Astrocyte of the cerebellum (primary cell): Measurements from ENCODE around the gene EXD3.

Experiments used
- DNase-seq: peaks from one replicate; pipeline ENCODE4 v3.0.0-alpha.2; 2011; ENCODE audit warnings: low read depth
- H3K4me3 ChIP-seq: 2 replicates; pipeline ENCODE4 v1.5.1; 2011; ENCODE audit warnings: mild to moderate bottlenecking, low read depth, low read length, moderate library complexity
- CTCF ChIP-seq: IDR thresholded peaks from 2 replicates; pipeline ENCODE4 v1.5.1; 2012; ENCODE audit warnings: low read length, low read depth, moderate library complexity, mild to moderate bottlenecking; ENCODE audit errors: missing control alignments
- in situ Hi-C: cut with HindIII; loops from 2 replicates; pipeline ENCODE4 v1.10.0; 2017; ENCODE audit warnings: low sequenced_read_pairs

The EXD3 gene

DNA sequence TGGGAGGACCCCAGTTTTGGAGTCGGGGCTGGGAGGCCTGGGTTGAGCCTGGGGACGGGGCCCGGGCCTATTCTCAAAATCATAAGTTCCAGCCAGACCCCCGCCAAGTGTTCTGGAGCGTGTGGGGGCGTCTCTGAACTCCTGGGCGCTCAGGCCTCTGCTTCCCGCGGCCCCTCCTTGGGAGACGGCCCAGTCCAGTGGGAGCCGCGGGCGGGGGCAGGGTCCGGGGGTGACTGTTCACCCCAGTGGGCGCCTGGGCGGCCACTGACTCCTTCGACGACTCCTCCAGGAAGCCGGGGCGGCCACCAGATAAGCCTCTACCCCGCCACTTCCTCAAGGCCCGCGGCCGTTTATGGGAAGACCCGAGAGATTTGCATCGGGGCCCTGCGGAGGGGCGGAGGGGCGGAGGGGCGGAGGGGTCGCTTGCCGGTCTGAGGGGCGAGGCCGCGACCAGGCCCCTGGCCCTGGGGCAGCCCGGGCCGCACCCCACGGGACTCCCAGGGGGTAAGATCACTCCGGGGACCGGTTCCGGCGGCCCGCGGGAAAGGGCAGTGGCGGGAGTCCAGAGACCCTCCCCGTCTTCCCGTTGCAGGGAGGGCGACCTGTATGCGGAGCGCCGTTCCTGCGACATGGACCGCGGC is 144.8 kb downstream of the EXD3 start:
- H3K4me3 ChIP-seq, result peak overlapping the region; percentile 62
- no peak for DNase-seq
- TF ChIP-seq CTCF, result no peak
- in situ Hi-C loops, result no loop called here

DNA sequence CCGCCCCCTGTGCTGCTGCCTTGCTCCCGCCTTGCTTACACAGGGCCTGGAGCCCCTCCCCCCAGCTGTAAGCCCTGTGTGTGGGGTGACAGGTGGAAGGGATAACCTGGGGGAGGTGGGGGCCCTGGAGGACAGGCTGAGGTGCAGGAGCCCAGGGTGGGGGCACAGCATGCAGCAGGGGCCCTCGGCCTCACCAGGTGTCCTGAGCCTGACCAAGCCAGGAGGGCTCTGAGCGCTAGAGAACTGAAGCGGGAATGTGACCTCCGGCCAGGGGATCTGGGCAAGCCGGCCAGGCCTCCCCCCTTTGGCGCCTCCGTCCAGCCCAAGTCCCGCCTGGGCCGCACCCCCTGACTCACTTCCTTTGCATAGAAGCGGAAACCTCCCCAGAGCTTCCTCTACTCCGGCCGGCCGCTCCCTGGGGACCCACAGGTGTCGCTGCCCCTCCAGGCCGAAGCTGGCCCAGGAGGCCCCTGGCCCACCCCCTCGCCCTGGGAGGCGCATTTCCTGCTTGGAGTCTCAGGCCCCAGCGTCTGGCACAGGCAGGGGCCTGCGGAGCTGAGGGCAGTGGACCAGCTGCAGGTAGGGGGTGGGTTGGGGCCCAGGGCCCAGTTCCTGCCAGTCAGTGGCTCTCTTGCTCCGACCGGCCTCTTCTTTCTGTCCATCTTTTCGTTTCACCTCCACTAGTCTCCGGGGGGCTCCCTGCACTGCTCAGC is 145.5 kb downstream of the EXD3 start, which contains the start of gene TOR4A:
TOR4A (plus strand) TSS at position 398 of the 713 bp plus-strand sequence. CDS start 964 bp downstream, outside the sequence.
- peak; percentile 23 for TF ChIP-seq CTCF
- in situ Hi-C loops, result no loop called here
- H3K4me3 ChIP-seq, result peak within 1 kb of the TSS; percentile 62
- DNase-seq, result no peak

DNA sequence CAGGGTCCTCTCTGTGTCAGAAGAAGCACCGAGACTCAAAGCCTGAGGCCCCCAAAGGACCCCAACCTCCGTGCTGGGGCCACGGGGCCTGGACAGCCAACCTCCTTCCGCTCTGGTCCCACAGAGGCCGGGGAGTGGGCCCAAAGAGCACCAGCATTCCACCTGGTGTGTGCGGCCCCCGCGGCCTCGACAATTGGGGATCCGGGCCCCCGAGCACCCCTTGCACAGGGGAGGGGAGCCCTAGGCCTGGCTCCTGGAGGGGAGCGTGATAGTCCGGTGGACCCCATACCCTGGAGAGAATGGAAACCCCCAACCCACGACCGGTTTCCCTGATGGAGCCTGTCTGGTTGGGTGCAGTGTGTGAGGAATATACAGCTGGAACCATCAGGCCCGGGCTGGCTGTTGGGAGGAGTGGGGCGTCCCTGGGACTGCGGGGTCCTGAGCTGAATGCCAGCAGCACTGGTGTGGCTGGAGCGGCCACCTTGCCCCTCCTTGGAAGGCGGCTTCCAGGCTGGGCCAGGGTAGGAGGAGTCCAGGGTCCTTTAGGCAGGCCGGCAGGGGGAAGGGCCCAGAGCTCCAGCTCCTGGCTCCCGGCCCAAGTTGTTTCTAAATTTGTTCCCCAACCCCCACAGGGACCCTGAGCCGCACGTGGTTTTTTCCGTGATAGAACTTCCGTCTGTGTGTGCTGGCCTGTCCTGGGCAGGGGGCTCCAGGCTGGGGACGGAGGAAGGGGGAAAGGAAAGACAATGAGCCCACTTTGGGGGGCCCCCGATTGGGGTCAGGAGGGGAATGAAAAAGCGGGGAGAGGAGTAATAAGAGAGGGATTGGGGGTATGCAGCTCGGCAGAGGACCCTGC is 146.3 kb downstream of the EXD3 start:
- no peak for TF ChIP-seq CTCF
- H3K4me3 ChIP-seq, result peak overlapping the region; percentile 62
- no peak for DNase-seq
- in situ Hi-C loops, result no loop called here

DNA sequence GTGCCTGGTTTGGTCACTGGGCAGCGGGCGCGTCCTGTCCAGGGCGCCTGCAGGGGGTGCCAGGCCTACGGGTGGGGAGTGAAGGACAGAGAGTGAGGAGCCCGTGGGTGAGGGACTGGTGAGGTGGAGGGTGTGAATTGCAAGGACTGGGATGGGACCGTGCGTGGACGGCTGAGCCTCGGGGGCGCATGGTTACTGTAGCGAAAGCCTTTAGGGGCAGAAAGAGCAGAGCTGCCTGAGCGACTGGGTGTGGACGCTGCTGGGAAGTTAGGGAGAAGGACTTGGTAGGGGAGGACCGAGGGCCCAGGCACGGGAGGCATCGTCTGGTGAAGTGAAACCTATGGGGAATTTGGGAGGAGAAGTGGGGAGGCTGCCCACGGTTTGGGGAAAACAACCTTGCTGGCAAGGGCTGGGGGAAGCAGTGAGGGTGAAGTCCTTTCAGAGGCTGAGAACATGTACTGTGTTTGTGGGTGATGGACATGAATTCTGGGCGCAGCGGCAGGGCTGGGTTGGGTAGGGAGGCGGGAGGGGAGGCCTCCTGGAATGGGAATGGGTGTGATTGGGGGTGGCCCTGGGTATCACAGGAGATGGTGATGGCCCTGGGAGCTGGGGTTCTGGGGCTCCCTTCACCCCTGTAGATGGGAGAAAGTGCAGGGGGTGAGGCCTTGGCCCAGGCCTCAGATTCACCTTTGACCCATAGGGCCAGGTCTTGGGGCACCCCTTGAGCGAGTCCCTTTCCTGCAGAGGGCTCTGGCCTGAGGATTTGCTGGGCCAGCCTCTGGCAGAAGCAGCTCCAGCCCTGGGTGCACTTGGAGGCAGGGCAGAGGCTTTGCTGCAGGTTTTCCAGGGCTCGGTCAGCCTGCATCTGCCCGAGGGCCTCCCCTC is 147.1 kb downstream of the EXD3 start:
- in situ Hi-C loops, result no loop called here
- no peak for TF ChIP-seq CTCF
- no peak for DNase-seq
- no peak overlapping the region for H3K4me3 ChIP-seq

DNA sequence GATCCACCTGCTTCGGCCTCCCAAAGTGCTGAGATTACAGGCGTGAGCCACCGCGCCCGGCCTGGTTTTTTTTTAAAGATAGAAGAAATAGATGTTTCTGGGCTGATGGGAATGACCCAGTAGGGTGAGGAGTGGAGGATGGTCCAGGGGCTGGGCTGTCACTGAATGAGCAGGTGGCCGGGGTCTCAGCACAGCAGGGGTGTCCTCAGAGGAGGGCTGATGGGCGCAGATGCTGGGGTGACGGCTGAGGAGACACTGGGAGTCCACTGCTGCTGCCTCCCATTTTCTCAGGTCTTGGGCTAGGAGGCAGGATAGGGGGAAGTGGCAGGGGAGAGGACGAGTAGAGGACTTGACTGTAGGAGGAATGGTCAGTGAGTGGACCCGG is 147.8 kb downstream of the EXD3 start:
- in situ Hi-C loops, result no loop called here
- DNase-seq, result no peak

More for the DNA sequence above, 147.8 kb downstream of the EXD3 start:
- H3K4me3 ChIP-seq, result no peak overlapping the region
- no peak for TF ChIP-seq CTCF
